HG03342 (cell line): ENCODE measurements around the gene CAMK4.

Experiments
- ATAC-seq: cut with Tn5 transposase; IDR thresholded peaks from one replicate; pipeline ENCODE4 v1.9.1; 2021; ENCODE audit warnings: mild to moderate bottlenecking, moderate library complexity; ENCODE audit not compliant: unreplicated experiment

Gene CAMK4

DNA sequence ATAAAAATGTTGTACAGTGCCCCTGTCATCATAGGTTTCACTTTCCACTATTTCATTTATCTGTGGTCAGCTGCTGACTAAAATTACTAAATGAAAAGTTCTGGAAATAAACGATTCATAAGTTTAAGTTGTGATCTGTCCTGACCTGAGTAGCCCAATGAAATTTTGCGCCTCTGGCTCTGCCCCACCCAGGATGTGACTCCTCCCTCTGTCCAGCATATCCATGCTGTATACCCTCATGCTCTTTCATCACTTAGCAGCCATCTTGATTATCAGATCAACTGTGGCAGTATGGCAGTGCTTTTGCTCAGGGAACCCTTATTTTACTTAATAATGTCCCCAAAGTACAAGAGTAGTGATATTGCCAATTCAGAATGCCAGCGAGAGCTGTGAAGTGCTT, 190.9 kb downstream of the CAMK4 start:
- no peak for ATAC-seq

DNA sequence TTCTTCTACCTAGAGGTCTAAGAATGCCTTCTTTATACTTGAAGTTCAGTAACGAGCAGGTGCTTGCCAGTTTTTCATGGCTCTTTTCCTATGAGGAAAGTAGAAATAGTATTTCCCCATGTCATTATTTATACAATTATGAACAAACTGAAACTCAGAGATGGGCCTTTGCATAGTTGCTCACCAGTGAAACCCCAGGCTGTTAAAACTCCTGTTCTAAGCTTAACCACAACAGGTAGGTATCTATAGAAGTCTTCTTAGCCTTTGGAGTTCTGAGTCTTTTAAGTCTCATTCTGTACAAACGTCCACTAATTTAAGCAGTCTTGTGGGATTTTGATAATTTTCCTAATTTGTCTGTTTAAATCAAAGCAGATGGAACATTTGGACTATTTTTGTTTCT, 198.1 kb downstream of the CAMK4 start:
- ATAC-seq: peak; percentile 52

- ATAC-seq: no peak
These were observed 198.8 kb downstream of the CAMK4 start for GRCh38 chr5:111422747-111423720.

DNA sequence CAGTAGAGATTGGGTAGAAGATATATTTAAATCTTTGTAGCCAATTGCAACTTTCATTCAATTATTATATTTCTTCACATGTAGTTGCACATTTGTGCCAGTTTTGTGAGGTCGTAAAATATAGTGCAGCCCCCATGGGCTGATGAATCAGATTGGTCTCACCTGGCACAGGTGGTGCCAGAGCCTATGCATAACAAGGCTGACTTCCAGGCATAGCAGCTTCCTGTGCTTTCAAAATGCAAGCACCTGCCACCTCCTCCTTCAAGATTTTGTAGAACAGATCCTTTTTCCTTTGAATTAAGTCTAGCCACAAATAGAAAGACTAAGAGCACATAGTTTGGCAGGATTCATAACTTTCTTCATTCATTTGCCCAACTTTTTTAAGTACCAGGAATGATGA, 201.0 kb downstream of the CAMK4 start:
- no peak for ATAC-seq

DNA sequence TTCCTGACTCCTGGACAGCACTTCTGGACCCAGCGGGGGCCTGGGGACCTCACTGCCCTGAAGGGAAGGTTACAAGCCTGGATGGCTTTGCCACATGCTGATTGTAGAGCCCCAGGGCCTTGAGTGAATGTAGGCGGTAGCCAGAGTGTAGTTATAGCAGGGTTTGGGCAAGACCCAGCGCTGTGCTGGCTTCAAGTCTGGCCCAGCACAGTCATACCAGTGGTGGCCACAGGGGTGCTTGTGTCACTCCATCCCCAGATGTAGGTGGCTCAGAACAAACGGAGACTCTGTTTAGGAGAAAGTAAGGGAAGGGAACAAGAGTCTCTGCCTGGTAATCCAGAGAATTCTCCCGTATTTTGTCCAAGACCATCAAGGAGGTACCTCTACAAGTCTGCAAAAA, 203.6 kb downstream of the CAMK4 start:
- ATAC-seq: no peak

GRCh38 chr5:111432883-111433536, 208.8 kb downstream of the CAMK4 start:
- ATAC-seq: no peak

DNA sequence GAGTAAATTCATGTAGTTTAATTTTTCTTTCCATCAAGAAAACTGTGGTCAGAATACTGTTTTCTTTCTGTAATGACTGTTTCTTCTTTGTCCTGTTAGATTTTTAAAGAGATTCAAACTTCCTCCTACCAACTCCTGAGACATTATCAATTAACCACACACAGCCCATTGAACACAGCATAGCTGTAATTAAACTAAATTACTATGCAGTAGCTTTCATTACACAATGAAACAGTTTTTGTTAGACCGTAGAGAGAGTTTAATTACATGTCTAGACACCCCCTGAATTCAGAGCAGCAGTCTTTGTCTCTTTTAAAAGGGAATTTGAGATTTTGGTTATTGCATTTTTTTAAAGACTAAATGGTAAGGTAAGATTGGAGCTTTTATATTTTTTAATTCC, 210.6 kb downstream of the CAMK4 start:
- ATAC-seq: no peak

DNA sequence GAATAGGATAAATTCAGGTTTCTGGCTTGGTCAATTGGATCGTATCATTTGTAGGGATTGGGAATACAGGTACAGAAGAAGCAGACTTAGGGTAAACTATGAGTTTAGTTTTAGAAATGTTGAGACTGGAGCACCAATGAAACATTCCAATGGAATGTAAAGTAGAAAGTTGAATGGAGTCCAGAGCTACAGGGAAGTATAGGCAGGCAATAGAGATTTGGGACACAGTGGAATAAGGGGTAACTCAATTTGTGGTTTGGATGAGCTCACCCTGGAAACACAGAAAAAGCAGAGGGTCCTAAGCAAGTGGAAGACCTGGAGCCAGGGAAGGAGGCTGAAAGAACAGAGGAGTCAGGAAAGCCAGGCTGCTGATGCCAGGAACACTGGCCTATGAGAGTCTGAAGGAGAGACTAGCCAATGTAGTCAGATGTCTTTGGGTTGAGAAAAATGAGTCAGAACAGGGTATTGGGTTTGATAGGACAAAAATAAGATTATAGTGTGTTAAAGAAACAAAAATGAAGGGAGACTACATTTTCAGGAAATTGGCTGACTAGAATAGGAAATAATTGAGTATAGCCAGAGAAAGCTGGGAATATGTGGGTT, 215.4 kb downstream of the CAMK4 start:
- ATAC-seq: no peak

DNA sequence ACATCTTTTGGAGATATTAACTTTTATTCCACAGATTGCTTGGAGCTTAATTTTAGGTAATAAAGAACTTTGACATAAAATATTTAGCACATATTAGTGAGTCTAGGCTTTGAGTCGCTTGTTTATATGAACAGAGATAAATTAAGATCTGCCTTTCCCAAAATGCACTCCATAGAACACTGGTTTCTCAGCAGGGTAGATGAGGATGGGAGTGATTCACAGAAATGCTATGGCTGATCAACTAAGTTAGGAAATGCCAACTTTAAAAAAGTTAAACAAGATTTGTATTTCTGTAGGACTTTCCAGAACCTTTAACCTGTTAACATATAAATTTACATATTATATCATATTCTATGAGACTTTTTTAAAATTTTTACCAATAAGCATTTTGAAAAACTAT, 222.9 kb downstream of the CAMK4 start:
- no peak for ATAC-seq

DNA sequence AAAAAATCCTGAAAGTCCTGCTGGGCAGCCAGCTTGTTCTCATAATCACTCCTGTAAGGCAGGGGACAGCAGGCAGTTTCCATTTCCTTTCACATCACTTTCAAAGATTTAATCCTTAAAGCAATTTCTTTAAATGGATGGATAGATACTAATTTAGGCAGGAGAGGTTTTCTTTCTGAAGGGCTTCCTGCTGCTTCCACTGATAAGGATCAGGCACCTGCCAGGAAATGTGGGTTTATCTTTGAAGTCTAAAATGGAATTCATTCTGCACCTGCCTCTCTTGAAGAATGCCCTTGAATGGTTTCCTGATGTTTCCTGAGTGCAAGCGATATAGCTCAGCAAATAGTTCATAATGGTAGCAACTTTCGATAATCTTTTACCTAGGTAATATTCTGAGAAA, 223.6 kb downstream of the CAMK4 start:
- no peak for ATAC-seq

GRCh38 chr5:111453295-111453694, 229.1 kb downstream of the CAMK4 start:
- ATAC-seq: no peak

- no peak for ATAC-seq
These were observed 229.6 kb downstream of the CAMK4 start for GRCh38 chr5:111453747-111454146.

DNA sequence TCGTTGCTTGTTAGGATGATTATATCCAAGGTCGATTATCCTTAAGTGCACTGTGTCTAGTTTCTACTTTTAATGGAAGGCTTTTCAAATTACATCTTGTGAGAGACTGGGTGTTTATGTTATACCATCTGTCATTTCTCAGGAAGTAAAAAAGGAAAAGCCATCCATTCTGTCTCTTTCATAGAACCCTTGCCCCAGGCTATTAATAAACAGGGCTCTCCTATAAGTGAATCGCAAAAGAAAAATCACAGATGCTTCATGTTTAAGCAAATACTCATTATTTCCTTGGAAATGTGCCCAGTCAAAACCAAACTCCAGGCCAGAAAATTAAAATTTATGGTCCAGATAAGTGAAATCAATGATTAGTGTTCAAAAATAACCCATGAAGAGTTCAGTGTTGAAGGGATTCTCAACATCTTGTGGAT, 230.0 kb downstream of the CAMK4 start:
- ATAC-seq: no peak

GRCh38 chr5:111454776-111455175, 230.6 kb downstream of the CAMK4 start:
- ATAC-seq: no peak

GRCh38 chr5:111461255-111461671, 237.1 kb downstream of the CAMK4 start:
- no peak for ATAC-seq

GRCh38 chr5:111461934-111462333, 237.8 kb downstream of the CAMK4 start:
- no peak for ATAC-seq

DNA sequence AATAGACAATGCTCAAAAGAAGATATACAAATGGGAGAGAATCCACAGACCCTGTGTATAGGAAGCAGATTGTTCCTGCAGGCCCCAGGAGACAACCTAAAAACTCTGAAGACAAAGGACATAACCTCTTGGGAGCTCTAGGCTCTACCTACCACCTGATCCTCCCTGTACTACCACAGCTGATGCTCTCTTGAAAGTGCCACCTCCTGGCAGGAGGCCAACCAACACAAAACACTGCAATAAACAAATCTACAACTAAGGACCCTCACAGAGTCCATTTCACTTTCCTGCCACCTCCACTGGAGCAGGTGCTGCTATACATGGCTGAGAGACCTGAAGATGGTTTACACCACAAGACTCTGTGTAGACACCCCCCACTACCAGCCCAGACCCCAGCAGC, 239.1 kb downstream of the CAMK4 start:
- ATAC-seq: no peak

GRCh38 chr5:111469293-111469896, 245.2 kb downstream of the CAMK4 start:
- ATAC-seq: no peak

GRCh38 chr5:111469903-111470302, 245.7 kb downstream of the CAMK4 start:
- ATAC-seq: no peak

DNA sequence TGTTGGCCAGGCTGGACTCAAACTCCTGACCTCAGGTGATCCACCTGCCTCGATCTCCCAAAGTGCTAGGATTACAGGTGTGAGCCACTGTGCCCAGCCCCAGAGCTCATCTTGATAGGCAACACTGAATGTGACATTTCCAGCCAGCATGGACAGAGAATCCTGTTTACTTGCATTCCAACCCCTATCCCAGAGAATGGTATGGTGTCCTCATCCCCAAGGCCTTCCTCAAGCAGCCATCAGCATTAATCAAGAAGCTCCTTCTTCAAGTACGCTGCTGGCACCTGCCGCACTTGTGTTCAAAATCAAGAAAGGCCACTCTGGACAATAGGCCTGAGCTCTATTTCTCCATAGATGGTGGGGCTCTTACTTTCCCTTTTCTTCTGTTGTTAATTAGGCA, 247.9 kb downstream of the CAMK4 start:
- ATAC-seq: no peak

GRCh38 chr5:111472579-111472978, 248.4 kb downstream of the CAMK4 start:
- peak; percentile 55 for ATAC-seq
